K562 (cell line): Measurements from ENCODE around the gene HPCAL1. TPM values are rescaled to one million over a fixed set of nuclear protein-coding genes. Genes with fewer than 3 reads are reported as not detected.

ENCODE experiments used
- DMBX1 ChIP-seq: fragments of 250-450 bp; sonication (Bioruptor Pico); IDR thresholded peaks from 2 replicates; pipeline ENCODE4 v1.8.0; 2022; ENCODE audit warnings: inconsistent platforms, mild to moderate bottlenecking, moderate library complexity, borderline replicate concordance
- FOS ChIP-seq: IDR thresholded peaks from 3 replicates; pipeline ENCODE4 v1.6.1; 2011; ENCODE audit not compliant: insufficient read length; ENCODE audit errors: extremely low read depth
- HSF4 ChIP-seq: fragments of 250-450 bp; sonication (Bioruptor Pico); IDR thresholded peaks from 2 replicates; pipeline ENCODE4 v2.1.2; 2022; ENCODE audit warnings: mild to moderate bottlenecking, moderate library complexity, borderline replicate concordance
- KLF16 ChIP-seq: IDR thresholded peaks from 2 replicates; pipeline ENCODE4 v1.6.1; 2016; ENCODE audit warnings: antibody characterized with exemption
- MAFF ChIP-seq: IDR thresholded peaks from 2 replicates; pipeline ENCODE4 v1.6.1; 2012; ENCODE audit warnings: low read length, improper control_type of control experiment
- POLR2A ChIP-seq: fragments of 450-650 bp; conservative IDR thresholded peaks from 2 replicates; pipeline ENCODE4 v1.6.1; 2016
- POLR2AphosphoS2 ChIP-seq: IDR thresholded peaks from 2 replicates; pipeline ENCODE4 v1.6.1; 2012; ENCODE audit warnings: low read length, improper control_type of control experiment
- POLR2G ChIP-seq: fragments of 200-400 bp; formaldehyde crosslinking; IDR thresholded peaks from 2 replicates; pipeline ENCODE4 v1.6.1; 2017; ENCODE audit warnings: low read depth, mild to moderate bottlenecking, antibody characterized with exemption, low read length, moderate library complexity
- RBM15 ChIP-seq: fragments of 200-400 bp; formaldehyde crosslinking; IDR thresholded peaks from 2 replicates; pipeline ENCODE4 v1.6.1; 2018; ENCODE audit warnings: mild to moderate bottlenecking, low read length, moderate library complexity; ENCODE audit not compliant: insufficient read depth
- SFPQ ChIP-seq: fragments of 200-400 bp; formaldehyde crosslinking; IDR thresholded peaks from 2 replicates; pipeline ENCODE4 v1.6.1; 2017; ENCODE audit warnings: mild to moderate bottlenecking, low read depth, low read length, moderate library complexity
- TCF3 ChIP-seq: sonication (generic); formaldehyde crosslinking; IDR thresholded peaks from 2 replicates; pipeline ENCODE4 v1.4.0; 2020; ENCODE audit warnings: mild to moderate bottlenecking, missing genetic modification reagents
- TFAP4 ChIP-seq: sonication (generic); formaldehyde crosslinking; IDR thresholded peaks from 2 replicates; pipeline ENCODE4 v1.8.0; 2022; ENCODE audit warnings: missing genetic modification reagents, mild to moderate bottlenecking, moderate library complexity, borderline replicate concordance
- XRCC3 ChIP-seq: fragments of 450-650 bp; IDR thresholded peaks from 2 replicates; pipeline ENCODE4 v1.6.1; 2017; ENCODE audit warnings: mild to moderate bottlenecking, moderate library complexity
- ZBTB26 ChIP-seq: fragments of 450-650 bp; formaldehyde crosslinking; IDR thresholded peaks from 2 replicates; pipeline ENCODE4 v1.4.0; 2022; ENCODE audit warnings: missing genetic modification characterization
- ZBTB9 ChIP-seq: fragments of 450-650 bp; formaldehyde crosslinking; IDR thresholded peaks from 2 replicates; pipeline ENCODE4 v1.4.0; 2020; ENCODE audit warnings: mild to moderate bottlenecking, moderate library complexity
- ZFP36 ChIP-seq: fragments of 150-350 bp; IDR thresholded peaks from 2 replicates; pipeline ENCODE4 v1.6.1; 2018; ENCODE audit warnings: low read length, low read depth; ENCODE audit not compliant: partially characterized antibody
- ZFPM2 ChIP-seq: fragments of 250-450 bp; sonication (Bioruptor Pico); IDR thresholded peaks from 2 replicates; pipeline ENCODE4 v1.5.1; 2022; ENCODE audit warnings: mild to moderate bottlenecking
- ZKSCAN1 ChIP-seq: fragments of 150-350 bp; IDR thresholded peaks from 2 replicates; pipeline ENCODE4 v1.6.1; 2016; ENCODE audit warnings: low read depth, low read length
- ZNF253 ChIP-seq: fragments of 250-450 bp; sonication (Bioruptor Pico); conservative IDR thresholded peaks from 2 replicates; pipeline ENCODE4 v1.6.1; 2021; ENCODE audit warnings: mild to moderate bottlenecking
- ZNF274 ChIP-seq: IDR thresholded peaks from 2 replicates; pipeline ENCODE4 v1.6.1; 2011; ENCODE audit warnings: low read depth, mild to moderate bottlenecking, low read length, moderate library complexity, borderline replicate concordance
- ZNF561 ChIP-seq: fragments of 450-650 bp; formaldehyde crosslinking; conservative IDR thresholded peaks from 2 replicates; pipeline ENCODE4 v1.4.0; 2020; ENCODE audit warnings: mild to moderate bottlenecking, moderate library complexity
- ZNF77 ChIP-seq: fragments of 250-450 bp; sonication (Bioruptor Pico); IDR thresholded peaks from 2 replicates; pipeline ENCODE4 v1.5.0; 2020
- polyA plus RNA-seq, 8 experiments: library from polyadenylated mRNA; depleted of rRNA in 4 of 8; stranded (reverse) in 5 of 8; unstranded in 3 of 8; fragments of >200 nt; fragmentation: Nextera tagmentation in 2 of 8; fragmentation: Illumina TruSeq in 1 of 8; extraction: Ambion mirVana in 2 of 8; extraction: Trizol in 1 of 8; gene quantifications; 2 replicates each; pipeline versions ENCODE4 v1.2.1 to v1.2.3, GENCODE V29; 2011 to 2014; ENCODE audit warnings: inconsistent platforms in 1 of 8, missing spikeins in 1 of 8
- total RNA-seq, 7 experiments: library from RNA; depleted of rRNA in 6 of 7; stranded (reverse); fragments of >200 nt in 6 of 7; fragmentation: Illumina TruSeq in 2 of 7; extraction: Trizol in 2 of 7; gene quantifications; 2 replicates each; pipeline versions ENCODE4 v1.2.1 to v1.2.3, GENCODE V29; 2011 to 2021; ENCODE audit warnings: low replicate concordance in 1 of 7

The HPCAL1 gene
- total and polyA plus RNA-seq, 9 of the 15 experiments (the other 6 are each of a cell fraction or from before 2014, with no cell fraction given), result 2.7 to 65.5 (median 23.9) TPM

- no peak for TF ChIP-seq RBM15
- no peak for TF ChIP-seq TFAP4
- TF ChIP-seq ZBTB26 (CRISPR knock-in tag), result no peak
- TF ChIP-seq ZNF253, result 0 out of 2 replicates have a peak, but pooled peaks have one; percentile 32
- peak; percentile 57; the same call in 1 of the 2 replicates for TF ChIP-seq POLR2A
- TF ChIP-seq SFPQ, result no peak
- no peak for TF ChIP-seq ZNF561 (CRISPR knock-in tag)
- TF ChIP-seq POLR2AphosphoS2, result no peak
- TF ChIP-seq ZKSCAN1, result no peak
- TF ChIP-seq ZBTB9 (CRISPR knock-in tag), result peak; percentile 68; the same call in 1 of the 2 replicates
- no peak for TF ChIP-seq HSF4 (CRISPR knock-in tag)
- no peak for TF ChIP-seq ZNF274
- TF ChIP-seq POLR2G, result peak; percentile 63
- no peak for TF ChIP-seq MAFF
- no peak for TF ChIP-seq TCF3 (CRISPR knock-in tag)
- TF ChIP-seq DMBX1 (CRISPR knock-in tag), result no peak
- no peak for TF ChIP-seq ZFPM2 (CRISPR knock-in tag)
- no peak for TF ChIP-seq ZFP36
- peak; percentile 60 for TF ChIP-seq FOS
- TF ChIP-seq KLF16, result no peak
- TF ChIP-seq ZNF77, result no peak
- no peak for TF ChIP-seq XRCC3
These were observed 19.3 kb upstream of the HPCAL1 start (continued) for GRCh38 chr2:10283106-10284062.
